Ovary (tissue), 9 donors: Measurements from ENCODE around the gene PTCH2. TPM values are rescaled to one million over a fixed set of nuclear protein-coding genes. Genes with fewer than 3 reads are reported as not detected.

Experiments used
- DNase-seq, 5 donors: peaks; one replicate each; pipeline ENCODE4 v3.0.0-alpha.2; 2019 to 2020
- H3K27ac ChIP-seq, 2 donors: fragments of 200-600 bp; one replicate each; pipeline versions ENCODE4 v1.5.1 to v1.8.0; 2019 to 2022
- H3K27me3 ChIP-seq: fragments of 200-600 bp; one replicate; pipeline ENCODE4 v1.8.0; 2022
- H3K36me3 ChIP-seq: fragments of 200-600 bp; sonication (generic); one replicate; pipeline ENCODE4 v1.5.1; 2019
- H3K4me1 ChIP-seq: one replicate; pipeline ENCODE4 v1.8.1; 2013; ENCODE audit warnings: mild to moderate bottlenecking, moderate library complexity; ENCODE audit not compliant: insufficient read depth
- H3K4me3 ChIP-seq: fragments of 200-600 bp; sonication (generic); one replicate; pipeline ENCODE4 v1.5.1; 2017
- H3K9me3 ChIP-seq, 2 donors: fragments of 200-600 bp in 1 of 2; sonication (generic) in 1 of 2; one replicate each; pipeline versions ENCODE4 v1.5.1 to v1.8.1; 2013 to 2019; ENCODE audit warnings: mild to moderate bottlenecking in 1 of 2, moderate library complexity in 1 of 2
- CTCF ChIP-seq, 3 donors: fragments of 450-650 bp in 2 of 3; fragments of 200-600 bp in 1 of 3; IDR thresholded peaks; one replicate each; pipeline versions ENCODE4 v1.5.1 to v1.8.0; 2016 to 2022; ENCODE audit warnings: antibody characterized with exemption in 3 of 3, mild to moderate bottlenecking in 1 of 3
- EP300 ChIP-seq: sonication (generic); formaldehyde crosslinking; IDR thresholded peaks from one replicate; pipeline ENCODE4 v1.6.1; 2017; ENCODE audit warnings: antibody characterized with exemption
- POLR2A ChIP-seq: fragments of 450-650 bp; IDR thresholded peaks from one replicate; pipeline ENCODE4 v1.6.1; 2017; ENCODE audit warnings: antibody characterized with exemption, mild to moderate bottlenecking, moderate library complexity
- WGBS, 3 donors: extraction: QIAGEN DNeasy Blood & Tissue Kit in 1 of 3; methylation state at CpG; one replicate each; pipeline versions ENCODE4 v1.1.5 to v1.1.7; 2013 to 2017; 5-methylcytosine and 5-hydroxymethylcytosine counted together
- intact Hi-C, 4 donors: fragments of 100-400 bp; cut with DNase I; formaldehyde crosslinking; loops; one replicate each; pipeline versions ENCODE4 v1.11.0 to v1.15.1; 2022 to 2023
- polyA plus RNA-seq, 2 donors: library from polyadenylated mRNA; stranded (reverse); fragments of 200-250 nt in 1 of 2; fragments of 350-450 nt in 1 of 2; fragmentation: Illumina TruSeq in 1 of 2; extraction: RNeasy Lipid Tissue Mini Kit (QIAGEN cat#74804) in 1 of 2; gene quantifications; one replicate each; pipeline ENCODE4 v1.2.3, GENCODE V29; 2013 to 2014
- total RNA-seq, 7 donors: library from RNA; depleted of rRNA in 2 of 7; stranded (reverse); fragments of >200 nt in 2 of 7; fragmentation: NEBNext Ultra II Directional in 3 of 7; extraction: Animal tissue kit (Norgen Biotek cat#: 25700) in 3 of 7; gene quantifications; one replicate each; pipeline versions ENCODE4 v1.1.0 to v1.2.4, GENCODE V29; 2016 to 2023
- donor health status: DM: no; HTN: no; CAD: no; lungs with moderate emphysema.
- donor health status: DM: no; HTN: no; CAD: no.
- donor health status: Bipolar disorder and iron deficiency.
- donor health status: DM: yes; HTN: yes; CAD: no.
- donor health status: DM: no; HTN: no; CAD: no.
- donor health status: DM: yes; HTN: yes; CAD: no.

The PTCH2 gene
- total and polyA plus RNA-seq, 9 donors: 1.8 to 21.2 (median 10.7) TPM

- Histone ChIP-seq H3K36me3 (no peaks in the 10 kb centered on the region), H3K4me3 (no peak overlapping the region), H3K9me3 (no peaks in the 10 kb centered on the region), H3K27ac (no peak overlapping the region), H3K27me3 (no peaks in the 10 kb centered on the region), H3K4me1 (no peaks in the 10 kb centered on the region)
- 85 to 94% (median 88%) methylated on average over 1 of the region's 1 CpG for WGBS, 3 donors
- no peak for DNase-seq
- intact Hi-C loops: no loop called here
- TF ChIP-seq POLR2A (no peak), EP300 (no peak), CTCF (IDR thresholded peaks at IDR 0.05) (no peak)
These were observed 11.9 kb upstream of the PTCH2 start for GRCh38 chr1:44854970-44855369.

GRCh38 chr1:44853201-44853600 is 10.1 kb upstream of the PTCH2 start:
- Histone ChIP-seq H3K27ac (no peak overlapping the region), H3K9me3 (no peaks in the 10 kb centered on the region), H3K36me3 (no peaks in the 10 kb centered on the region), H3K4me1 (peaks cover 12% of the 10 kb centered on the region), H3K4me3 (no peak overlapping the region), H3K27me3 (no peaks in the 10 kb centered on the region)
- no peak for TF ChIP-seq POLR2A
- TF ChIP-seq CTCF (IDR thresholded peaks at IDR 0.05): no peak
- no peak for TF ChIP-seq EP300
- intact Hi-C loops: no loop called here
- DNase-seq: no peak
- WGBS, 3 donors: 96 to 98% (median 98%) methylated on average over 6 of the region's 6 CpGs

- WGBS, 3 donors: 96 to 100% (median 100%) methylated on average over 1 of the region's 1 CpG
- Histone ChIP-seq H3K9me3 (no peaks in the 10 kb centered on the region), H3K36me3 (no peaks in the 10 kb centered on the region), H3K27ac (no peak overlapping the region), H3K4me3 (no peak overlapping the region), H3K4me1 (peaks cover 21% of the 10 kb centered on the region), H3K27me3 (no peaks in the 10 kb centered on the region)
- no peak for TF ChIP-seq CTCF (IDR thresholded peaks at IDR 0.05)
- no peak for TF ChIP-seq POLR2A
- no peak for TF ChIP-seq EP300
- no peak for DNase-seq
- intact Hi-C loops: no loop called here
These were observed 8.3 kb upstream of the PTCH2 start for GRCh38 chr1:44851308-44851707.

GRCh38 chr1:44849575-44850132 is 6.6 kb upstream of the PTCH2 start:
- H3K36me3 ChIP-seq: no peaks in the 10 kb centered on the region
- intact Hi-C loops: loop anchor here in 1 of 4 donors (10.0 kb wide), 1 partner anchor 155 kb away; no protein-coding TSS in a partner anchor

More at GRCh38 chr1:44849575-44850132, 6.6 kb upstream of the PTCH2 start:
- peaks cover 21% of the 10 kb centered on the region for H3K4me1 ChIP-seq
- no peak for TF ChIP-seq CTCF (IDR thresholded peaks at IDR 0.05)
- no peak for TF ChIP-seq POLR2A
- TF ChIP-seq EP300: no peak
- no peak for DNase-seq
- no peak overlapping the region for H3K4me3 ChIP-seq
- no peaks in the 10 kb centered on the region for H3K27me3 ChIP-seq
- 55 to 70% (median 63%) methylated on average over 2 of the region's 2 CpGs for WGBS, 3 donors
- no peaks in the 10 kb centered on the region for H3K9me3 ChIP-seq
- H3K27ac ChIP-seq: peak overlapping the region in 1 of 2 donors; percentile 17
